Mesenchymal stem cell (in vitro differentiated cells and primary cell): ENCODE data around the gene SLC5A7.

Experiments used
- DNase-seq: peaks from one replicate; pipeline ENCODE4 v3.0.0-alpha.2; 2013
- H2AFZ ChIP-seq: one replicate; pipeline ENCODE4 v1.6.1; 2013; ENCODE audit warnings: low read depth, mild to moderate bottlenecking, control low read depth, inconsistent platforms, low read length, moderate library complexity
- H2AK5ac ChIP-seq: 2 replicates; pipeline ENCODE4 v1.6.1; 2013; ENCODE audit warnings: low read length, moderate library complexity, mild to moderate bottlenecking, inconsistent platforms; ENCODE audit not compliant: severe bottlenecking
- H2BK120ac ChIP-seq: one replicate; pipeline ENCODE4 v1.6.1; 2013; ENCODE audit warnings: low read depth, mild to moderate bottlenecking, inconsistent platforms, low read length, moderate library complexity
- H2BK12ac ChIP-seq, 2 experiments: one replicate each; pipeline ENCODE4 v1.6.1; 2013; ENCODE audit warnings: inconsistent platforms in 2 of 2, low read length in 2 of 2, mild to moderate bottlenecking in 2 of 2, moderate library complexity in 2 of 2, control low read depth in 1 of 2
- H2BK15ac ChIP-seq: one replicate; pipeline ENCODE4 v1.6.1; 2013; ENCODE audit warnings: mild to moderate bottlenecking, low read depth, inconsistent platforms; ENCODE audit not compliant: poor library complexity, severe bottlenecking
- H2BK5ac ChIP-seq: 2 replicates; pipeline ENCODE4 v1.6.1; 2013; ENCODE audit warnings: low read depth, mild to moderate bottlenecking, low read length, control low read depth, inconsistent platforms; ENCODE audit not compliant: poor library complexity, severe bottlenecking
- H3K14ac ChIP-seq, 2 experiments: one replicate each; pipeline ENCODE4 v1.6.1; 2013; ENCODE audit warnings: inconsistent platforms in 2 of 2, low read length in 2 of 2, control low read depth in 1 of 2, mild to moderate bottlenecking in 1 of 2, moderate library complexity in 1 of 2
- H3K18ac ChIP-seq, 2 experiments: one replicate each; pipeline ENCODE4 v1.6.1; 2013; ENCODE audit warnings: inconsistent platforms in 2 of 2, low read length in 2 of 2, control low read depth in 1 of 2, low read depth in 1 of 2, mild to moderate bottlenecking in 1 of 2
- H3K23ac ChIP-seq, 2 experiments: one replicate each; pipeline ENCODE4 v1.6.1; 2013; ENCODE audit warnings: inconsistent platforms in 2 of 2, low read length in 2 of 2, mild to moderate bottlenecking in 2 of 2, moderate library complexity in 2 of 2, control low read depth in 1 of 2
- H3K27ac ChIP-seq: 2 replicates; pipeline ENCODE4 v1.5.1; 2013; ENCODE audit warnings: mild to moderate bottlenecking, moderate library complexity, low read length, control low read depth, inconsistent platforms; ENCODE audit not compliant: poor library complexity, severe bottlenecking
- H3K27me3 ChIP-seq, 2 experiments: 2 replicates each; pipeline versions ENCODE4 v1.6.1 to v1.7.0; 2013; ENCODE audit warnings: low read length in 2 of 2, mild to moderate bottlenecking in 2 of 2, moderate library complexity in 2 of 2, control low read depth in 1 of 2, inconsistent platforms in 1 of 2; ENCODE audit not compliant: control insufficient read depth in 1 of 2, insufficient read depth in 1 of 2
- H3K36me3 ChIP-seq, 2 experiments: 2 replicates each; pipeline versions ENCODE4 v1.6.1 to v1.7.0; 2013; ENCODE audit warnings: low read length in 2 of 2, control low read depth in 1 of 2, inconsistent platforms in 1 of 2, low read depth in 1 of 2, mild to moderate bottlenecking in 1 of 2; ENCODE audit not compliant: insufficient read depth in 2 of 2, control insufficient read depth in 1 of 2
- H3K4ac ChIP-seq, 2 experiments: one replicate each; pipeline ENCODE4 v1.6.1; 2013; ENCODE audit warnings: inconsistent platforms in 2 of 2, low read length in 2 of 2, mild to moderate bottlenecking in 2 of 2, moderate library complexity in 2 of 2, control low read depth in 1 of 2, low read depth in 1 of 2
- H3K4me1 ChIP-seq: 2 replicates; pipeline ENCODE4 v1.6.1; 2013; ENCODE audit warnings: low read depth, low read length, control low read depth; ENCODE audit not compliant: control insufficient read depth, insufficient read depth
- H3K4me2 ChIP-seq: 2 replicates; pipeline ENCODE4 v1.6.1; 2013; ENCODE audit warnings: low read length, mild to moderate bottlenecking, inconsistent platforms; ENCODE audit not compliant: poor library complexity, severe bottlenecking
- H3K4me3 ChIP-seq, 2 experiments: 2 replicates each; pipeline versions ENCODE4 v1.5.1 to v1.7.0; 2013; ENCODE audit warnings: low read length in 2 of 2, mild to moderate bottlenecking in 2 of 2, control low read depth in 1 of 2, low read depth in 1 of 2; ENCODE audit not compliant: insufficient read depth in 1 of 2
- H3K79me1 ChIP-seq: replicated peaks from 2 replicates; pipeline ENCODE4 v1.6.1; 2013; ENCODE audit warnings: mild to moderate bottlenecking, control low read depth, low read length, inconsistent platforms; ENCODE audit not compliant: poor library complexity, severe bottlenecking
- H3K9ac ChIP-seq: 2 replicates; pipeline ENCODE4 v1.7.0; 2013; ENCODE audit warnings: mild to moderate bottlenecking, low read length, moderate library complexity
- H3K9me3 ChIP-seq: 2 replicates; pipeline ENCODE4 v1.7.0; 2013; ENCODE audit warnings: mild to moderate bottlenecking, low read length; ENCODE audit not compliant: control insufficient read depth
- H4K8ac ChIP-seq: one replicate; pipeline ENCODE4 v1.6.1; 2013; ENCODE audit warnings: inconsistent platforms, mild to moderate bottlenecking, low read length, moderate library complexity
- H4K91ac ChIP-seq: one replicate; pipeline ENCODE4 v1.6.1; 2013; ENCODE audit warnings: mild to moderate bottlenecking, low read length, inconsistent platforms
- WGBS: methylation state at CpG from one replicate; pipeline ENCODE4 v1.1.7; 2013; ENCODE audit warnings: mixed read lengths; 5-methylcytosine and 5-hydroxymethylcytosine counted together

The SLC5A7 gene

GRCh38 chr2:108023776-108024175, 37.5 kb downstream of the SLC5A7 start:
- H3K79me1 ChIP-seq = no peaks in the 10 kb centered on the region
- H4K91ac ChIP-seq = no peak overlapping the region
- no peak overlapping the region for H3K27ac ChIP-seq
- H3K18ac ChIP-seq = no peak overlapping the region
- H3K36me3 ChIP-seq = no peaks in the 10 kb centered on the region
- H3K4me1 ChIP-seq = no peaks in the 10 kb centered on the region
- no peak overlapping the region for H3K4me3 ChIP-seq
- H2AFZ ChIP-seq = no peak overlapping the region
- no peak overlapping the region for H2BK12ac ChIP-seq
- no peak overlapping the region for H4K8ac ChIP-seq
- no peaks in the 10 kb centered on the region for H3K9me3 ChIP-seq
- H2AK5ac ChIP-seq = no peak overlapping the region
- no peak overlapping the region for H3K14ac ChIP-seq
- H3K27me3 ChIP-seq = no peaks in the 10 kb centered on the region
- no peak overlapping the region for H2BK15ac ChIP-seq
- DNase-seq = no peak
- no peak overlapping the region for H3K4me2 ChIP-seq
- H2BK5ac ChIP-seq = no peak overlapping the region
- H3K9ac ChIP-seq = no peak overlapping the region
- 57% methylated on average over 2 of the region's 4 CpGs for WGBS
- H3K23ac ChIP-seq = no peak overlapping the region
- no peak overlapping the region for H3K4ac ChIP-seq
- no peak overlapping the region for H2BK120ac ChIP-seq

- Histone ChIP-seq H2AFZ (no peak overlapping the region), H3K18ac (no peak overlapping the region), H3K4me2 (no peak overlapping the region), H2BK12ac (no peak overlapping the region), H3K4me3 (no peak overlapping the region), H2BK15ac (no peak overlapping the region), H3K23ac (no peak overlapping the region), H2BK5ac (no peak overlapping the region), H3K9ac (no peak overlapping the region), H3K36me3 (no peaks in the 10 kb centered on the region), H4K91ac (no peak overlapping the region), H3K27me3 (peaks cover 0 to 3% of the 10 kb centered on the region in 2 experiments), H3K4me1 (no peaks in the 10 kb centered on the region), H3K9me3 (no peaks in the 10 kb centered on the region), H3K27ac (no peak overlapping the region), H2AK5ac (no peak overlapping the region), H4K8ac (no peak overlapping the region), H3K14ac (no peak overlapping the region), H3K4ac (no peak overlapping the region), H2BK120ac (no peak overlapping the region), H3K79me1 (no peaks in the 10 kb centered on the region)
- WGBS = no CpG with 5 or more reads among the region's 1 CpG
- no peak for DNase-seq
These were observed 39.9 kb downstream of the SLC5A7 start for GRCh38 chr2:108026092-108026794.

GRCh38 chr2:108029496-108029895, 43.2 kb downstream of the SLC5A7 start:
- H3K27me3 ChIP-seq = peaks cover 0 to 3% of the 10 kb centered on the region in 2 experiments
- no peaks in the 10 kb centered on the region for H3K9me3 ChIP-seq
- WGBS = 83% methylated on average over 2 of the region's 2 CpGs
- no peaks in the 10 kb centered on the region for H3K36me3 ChIP-seq
- no peaks in the 10 kb centered on the region for H3K79me1 ChIP-seq
- H2AFZ ChIP-seq = peak overlapping the region; percentile 23
- H3K23ac ChIP-seq = no peak overlapping the region
- no peak overlapping the region for H3K4ac ChIP-seq
- H2AK5ac ChIP-seq = no peak overlapping the region
- H3K14ac ChIP-seq = no peak overlapping the region
- H4K91ac ChIP-seq = no peak overlapping the region
- no peak overlapping the region for H2BK12ac ChIP-seq
- H3K9ac ChIP-seq = no peak overlapping the region
- H2BK15ac ChIP-seq = no peak overlapping the region
- no peak for DNase-seq
- no peaks in the 10 kb centered on the region for H3K4me1 ChIP-seq
- H3K18ac ChIP-seq = no peak overlapping the region
- no peak overlapping the region for H3K27ac ChIP-seq
- H2BK5ac ChIP-seq = no peak overlapping the region
- no peak overlapping the region for H2BK120ac ChIP-seq
- H3K4me3 ChIP-seq = no peak overlapping the region
- H4K8ac ChIP-seq = no peak overlapping the region
- H3K4me2 ChIP-seq = no peak overlapping the region

- Histone ChIP-seq H3K27me3 (peaks cover 0 to 3% of the 10 kb centered on the region in 2 experiments), H3K14ac (no peak overlapping the region), H3K9me3 (no peaks in the 10 kb centered on the region), H3K18ac (no peak overlapping the region), H3K9ac (no peak overlapping the region), H2BK5ac (no peak overlapping the region), H3K23ac (no peak overlapping the region), H2BK120ac (no peak overlapping the region), H3K4me3 (no peak overlapping the region), H2BK15ac (no peak overlapping the region), H3K4me1 (no peaks in the 10 kb centered on the region), H3K4ac (no peak overlapping the region), H2BK12ac (no peak overlapping the region), H3K79me1 (no peaks in the 10 kb centered on the region), H2AK5ac (no peak overlapping the region), H3K4me2 (no peak overlapping the region), H4K91ac (no peak overlapping the region), H3K36me3 (no peaks in the 10 kb centered on the region), H2AFZ (no peak overlapping the region), H3K27ac (no peak overlapping the region), H4K8ac (no peak overlapping the region)
- DNase-seq = no peak
- WGBS = 61% methylated on average over 1 of the region's 2 CpGs
These were observed 43.6 kb downstream of the SLC5A7 start for GRCh38 chr2:108029912-108030311.
